ENCODE results near the gene CHFR.

The CHFR gene

DNA sequence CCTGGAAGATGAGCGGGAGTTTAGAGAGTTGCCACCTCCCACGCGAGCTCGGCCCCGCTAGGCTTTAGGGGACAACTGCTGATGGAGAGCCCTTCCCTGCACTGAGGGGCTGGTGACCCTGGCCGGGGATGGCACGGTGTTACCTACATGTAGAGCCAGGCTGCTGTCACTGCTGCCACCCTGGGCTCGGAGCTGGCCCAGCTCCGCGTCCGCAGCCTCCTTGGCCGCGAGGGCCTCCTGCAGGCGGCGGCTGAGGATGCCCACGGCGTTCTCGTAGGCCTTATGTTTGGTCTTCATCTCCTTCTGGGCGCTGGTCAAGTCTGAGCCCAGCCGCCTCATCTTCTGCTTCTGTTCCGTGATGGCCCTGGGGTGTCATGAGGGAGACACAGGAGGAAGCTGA, 101.2 kb downstream of the CHFR start:
- in situ Hi-C loops (cut with HindIII; ENCODE audit: low pct_ligation_motif_present, low sequenced_read_pairs): no loop called here

DNA sequence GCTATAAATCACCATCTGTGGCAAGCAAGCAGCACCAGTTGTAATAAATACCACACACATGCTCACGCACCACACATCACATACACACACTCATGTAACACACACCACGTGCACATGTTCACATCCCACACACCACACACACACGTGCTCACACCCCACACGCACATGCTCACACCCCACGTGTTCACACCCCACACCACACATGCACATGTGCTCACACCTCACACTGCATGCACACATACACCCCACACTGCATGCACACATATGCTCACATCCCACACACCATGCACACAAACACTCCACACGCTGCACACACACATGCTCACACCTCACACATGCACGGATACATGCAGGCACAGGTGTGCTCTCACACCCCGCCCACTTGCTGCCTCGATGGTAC, 102.8 kb downstream of the CHFR start:
- Histone ChIP-seq H3K4me3 (ENCODE audit: low read depth, low read length) (no peak overlapping the region), H3K36me3 (replicated peaks) (peaks cover 81% of the 10 kb centered on the region), H3K27ac (no peak overlapping the region), H3K27me3 (replicated peaks) (no peaks in the 10 kb centered on the region)
- DNase-seq: no peak
- TF ChIP-seq, protein P1, sequence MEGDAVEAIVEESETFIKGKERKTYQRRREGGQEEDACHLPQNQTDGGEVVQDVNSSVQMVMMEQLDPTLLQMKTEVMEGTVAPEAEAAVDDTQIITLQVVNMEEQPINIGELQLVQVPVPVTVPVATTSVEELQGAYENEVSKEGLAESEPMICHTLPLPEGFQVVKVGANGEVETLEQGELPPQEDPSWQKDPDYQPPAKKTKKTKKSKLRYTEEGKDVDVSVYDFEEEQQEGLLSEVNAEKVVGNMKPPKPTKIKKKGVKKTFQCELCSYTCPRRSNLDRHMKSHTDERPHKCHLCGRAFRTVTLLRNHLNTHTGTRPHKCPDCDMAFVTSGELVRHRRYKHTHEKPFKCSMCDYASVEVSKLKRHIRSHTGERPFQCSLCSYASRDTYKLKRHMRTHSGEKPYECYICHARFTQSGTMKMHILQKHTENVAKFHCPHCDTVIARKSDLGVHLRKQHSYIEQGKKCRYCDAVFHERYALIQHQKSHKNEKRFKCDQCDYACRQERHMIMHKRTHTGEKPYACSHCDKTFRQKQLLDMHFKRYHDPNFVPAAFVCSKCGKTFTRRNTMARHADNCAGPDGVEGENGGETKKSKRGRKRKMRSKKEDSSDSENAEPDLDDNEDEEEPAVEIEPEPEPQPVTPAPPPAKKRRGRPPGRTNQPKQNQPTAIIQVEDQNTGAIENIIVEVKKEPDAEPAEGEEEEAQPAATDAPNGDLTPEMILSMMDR (IDR thresholded peaks at IDR 0.05; ENCODE audit: low read depth, low read length, missing control alignments): no peak
- in situ Hi-C loops (cut with HindIII; ENCODE audit: low pct_ligation_motif_present, low sequenced_read_pairs): no loop called here

More for the DNA sequence above, 101.2 kb downstream of the CHFR start:
- no peak for DNase-seq
- Histone ChIP-seq H3K27ac (no peak overlapping the region), H3K4me3 (ENCODE audit: low read depth, low read length) (no peak overlapping the region), H3K36me3 (replicated peaks) (peaks cover 82% of the 10 kb centered on the region), H3K27me3 (replicated peaks) (no peaks in the 10 kb centered on the region)
- TF ChIP-seq, protein P1 (IDR thresholded peaks at IDR 0.05; ENCODE audit: low read depth, low read length, missing control alignments): no peak

DNA sequence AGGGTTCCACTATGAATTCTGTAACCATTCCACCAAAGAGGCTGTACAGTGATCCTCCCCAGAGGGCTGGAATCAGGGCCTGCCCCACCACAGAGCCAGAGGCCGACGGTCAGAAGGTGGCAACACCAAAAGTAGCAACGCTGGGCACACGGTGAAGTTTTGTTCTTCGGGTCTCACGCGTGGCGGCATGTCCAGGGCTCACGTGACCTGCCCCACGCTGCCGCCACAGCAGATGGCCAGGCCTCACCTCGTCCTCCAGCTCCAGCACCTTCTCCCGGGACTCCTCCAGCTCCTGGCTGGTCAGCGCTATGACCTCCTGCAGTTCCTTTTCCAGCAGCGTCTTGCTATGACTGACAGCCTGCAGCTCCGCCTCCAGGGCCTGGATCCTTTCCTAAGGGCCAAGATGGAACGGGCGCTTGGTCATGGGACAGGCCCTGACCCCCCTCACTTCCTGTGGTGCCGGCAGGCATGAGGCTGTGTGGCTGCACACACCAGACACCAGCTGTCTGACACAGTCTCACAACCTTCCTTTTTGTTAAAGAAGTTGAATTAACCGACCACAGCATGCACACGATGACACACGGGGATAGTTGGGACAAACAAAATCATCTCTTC, 103.4 kb downstream of the CHFR start:
- Histone ChIP-seq H3K27ac (no peak overlapping the region), H3K4me3 (ENCODE audit: low read depth, low read length) (no peak overlapping the region), H3K27me3 (replicated peaks) (no peaks in the 10 kb centered on the region), H3K36me3 (replicated peaks) (peaks cover 76% of the 10 kb centered on the region)
- no peak for DNase-seq
- in situ Hi-C loops (cut with HindIII; ENCODE audit: low pct_ligation_motif_present, low sequenced_read_pairs): no loop called here
- TF ChIP-seq, protein P1 (IDR thresholded peaks at IDR 0.05; ENCODE audit: low read depth, low read length, missing control alignments): no peak

Data from brain microvascular endothelial cell (primary cell).